ENCODE measurements around the gene DYNC2LI1.

Gene DYNC2LI1

GRCh38 chr2:43837831-43838559 is 64.2 kb downstream of the DYNC2LI1 start:
- Mint-ChIP-seq H3K27me3 (peaks cover 0 to 19% of the 10 kb centered on the region in 2 donors), H3K36me3 (no peaks in the 10 kb centered on the region), H3K4me3 (no peak overlapping the region), H3K4me1 (no peaks in the 10 kb centered on the region), H3K9me3 (no peaks in the 10 kb centered on the region), H3K27ac (no peak overlapping the region)
- ATAC-seq (replicated peaks) (no peak), DNase-seq (no peak)

- no peak for ATAC-seq (replicated peaks)
- DNase-seq: no peak
- Mint-ChIP-seq H3K4me3 (no peak within 1 kb of the TSS), H3K9me3 (no peaks in the 10 kb centered on the region), H3K27me3 (peaks cover 0 to 15% of the 10 kb centered on the region in 2 donors), H3K27ac (no peak within 1 kb of the TSS), H3K36me3 (no peaks in the 10 kb centered on the region), H3K4me1 (no peaks in the 10 kb centered on the region)
These were observed 64.9 kb downstream of the DYNC2LI1 start, which contains the start of the genes ABCG5 and ABCG8 for GRCh38 chr2:43838560-43839267. Gene ABCG5 (minus strand): TSS chr2:43838839. CDS start chr2:43838679, 160 bp downstream. Gene ABCG8 (plus strand): TSS chr2:43838971. CDS start chr2:43839054, 83 bp downstream.

- H3K36me3 Mint-ChIP-seq: no peaks in the 10 kb centered on the region
- H3K4me1 Mint-ChIP-seq: no peaks in the 10 kb centered on the region
- no peak overlapping the region for H3K4me3 Mint-ChIP-seq
- H3K27ac Mint-ChIP-seq: no peak overlapping the region
- DNase-seq: no peak
- no peaks in the 10 kb centered on the region for H3K9me3 Mint-ChIP-seq
- peaks cover 0 to 13% of the 10 kb centered on the region in 2 donors for H3K27me3 Mint-ChIP-seq
- no peak for ATAC-seq (replicated peaks)
These were observed 66.1 kb downstream of the DYNC2LI1 start for GRCh38 chr2:43839776-43840564.

GRCh38 chr2:43840965-43841364 is 67.1 kb downstream of the DYNC2LI1 start:
- no peaks in the 10 kb centered on the region for H3K9me3 Mint-ChIP-seq
- no peaks in the 10 kb centered on the region for H3K4me1 Mint-ChIP-seq
- H3K36me3 Mint-ChIP-seq: no peaks in the 10 kb centered on the region
- no peak for DNase-seq
- ATAC-seq (replicated peaks): no peak
- H3K27me3 Mint-ChIP-seq: peaks cover 0 to 13% of the 10 kb centered on the region in 2 donors
- no peak overlapping the region for H3K27ac Mint-ChIP-seq
- H3K4me3 Mint-ChIP-seq: no peak overlapping the region

- H3K36me3 Mint-ChIP-seq: no peaks in the 10 kb centered on the region
- H3K27ac Mint-ChIP-seq: no peak overlapping the region
- H3K4me1 Mint-ChIP-seq: no peaks in the 10 kb centered on the region
- no peak for DNase-seq
- peaks cover 0 to 13% of the 10 kb centered on the region in 2 donors for H3K27me3 Mint-ChIP-seq
- no peak for ATAC-seq (replicated peaks)
- no peaks in the 10 kb centered on the region for H3K9me3 Mint-ChIP-seq
- no peak overlapping the region for H3K4me3 Mint-ChIP-seq
These were observed 68.4 kb downstream of the DYNC2LI1 start for GRCh38 chr2:43841949-43842865.

GRCh38 chr2:43842866-43843226 is 69.0 kb downstream of the DYNC2LI1 start:
- no peak overlapping the region for H3K27ac Mint-ChIP-seq
- peaks cover 0 to 13% of the 10 kb centered on the region in 2 donors for H3K27me3 Mint-ChIP-seq
- ATAC-seq (replicated peaks) (no peak), DNase-seq (no peak)
- H3K4me1 Mint-ChIP-seq: no peaks in the 10 kb centered on the region
- no peak overlapping the region for H3K4me3 Mint-ChIP-seq
- H3K36me3 Mint-ChIP-seq: no peaks in the 10 kb centered on the region
- no peaks in the 10 kb centered on the region for H3K9me3 Mint-ChIP-seq

- peaks cover 0 to 6% of the 10 kb centered on the region in 2 donors for H3K27me3 Mint-ChIP-seq
- no peaks in the 10 kb centered on the region for H3K9me3 Mint-ChIP-seq
- H3K36me3 Mint-ChIP-seq: no peaks in the 10 kb centered on the region
- DNase-seq: no peak
- no peak overlapping the region for H3K27ac Mint-ChIP-seq
- ATAC-seq (replicated peaks): no peak
- peaks cover 0 to 6% of the 10 kb centered on the region in 2 donors for H3K4me1 Mint-ChIP-seq
- no peak overlapping the region for H3K4me3 Mint-ChIP-seq
These were observed 71.3 kb downstream of the DYNC2LI1 start for GRCh38 chr2:43845181-43845580.

GRCh38 chr2:43846140-43846793 is 72.4 kb downstream of the DYNC2LI1 start:
- DNase-seq (no peak), ATAC-seq (replicated peaks) (no peak)
- peaks cover 3 to 4% of the 10 kb centered on the region in 2 donors for H3K27me3 Mint-ChIP-seq
- H3K4me3 Mint-ChIP-seq: no peak overlapping the region
- H3K36me3 Mint-ChIP-seq: no peaks in the 10 kb centered on the region
- H3K4me1 Mint-ChIP-seq: peaks cover 0 to 6% of the 10 kb centered on the region in 2 donors
- no peak overlapping the region for H3K27ac Mint-ChIP-seq
- H3K9me3 Mint-ChIP-seq: no peaks in the 10 kb centered on the region

- DNase-seq: no peak
These were observed 74.4 kb downstream of the DYNC2LI1 start for GRCh38 chr2:43848214-43848613.

GRCh38 chr2:43851011-43851980 is 77.5 kb downstream of the DYNC2LI1 start:
- Mint-ChIP-seq H3K27me3 (peaks cover 21 to 41% of the 10 kb centered on the region in 2 donors), H3K36me3 (no peaks in the 10 kb centered on the region), H3K4me3 (no peak overlapping the region), H3K9me3 (no peaks in the 10 kb centered on the region), H3K4me1 (peaks cover 0 to 6% of the 10 kb centered on the region in 2 donors), H3K27ac (no peak overlapping the region)
- ATAC-seq (replicated peaks) (no peak), DNase-seq (no peak)

More at GRCh38 chr2:43848214-43848613, 74.4 kb downstream of the DYNC2LI1 start:
- Mint-ChIP-seq H3K4me1 (peaks cover 0 to 6% of the 10 kb centered on the region in 2 donors), H3K27ac (no peak overlapping the region), H3K36me3 (no peaks in the 10 kb centered on the region), H3K9me3 (no peaks in the 10 kb centered on the region), H3K27me3 (peaks cover 10 to 16% of the 10 kb centered on the region in 2 donors), H3K4me3 (no peak overlapping the region)
- ATAC-seq (replicated peaks): peak in 1 of 2 donors; percentile 60

- peaks cover 0 to 3% of the 10 kb centered on the region in 2 donors for H3K9me3 Mint-ChIP-seq
- ATAC-seq (replicated peaks) (no peak), DNase-seq (no peak)
- H3K36me3 Mint-ChIP-seq: no peaks in the 10 kb centered on the region
- H3K27me3 Mint-ChIP-seq: peaks cover 29 to 49% of the 10 kb centered on the region in 2 donors
- H3K4me3 Mint-ChIP-seq: no peak overlapping the region
- no peak overlapping the region for H3K27ac Mint-ChIP-seq
- H3K4me1 Mint-ChIP-seq: peaks cover 0 to 6% of the 10 kb centered on the region in 2 donors
These were observed 78.4 kb downstream of the DYNC2LI1 start for GRCh38 chr2:43852196-43852730.

Measured in stimulated activated naive B cell treated with anti-CD40 and anti-IgM and Interleukin-4, amounts not matched to agents 10 μg/mL and 1 μg/mL and 100 μg/mL, for 72 hours (primary cell).